ENCODE measurements around the gene PARVB. TPM values are rescaled to one million over a fixed set of nuclear protein-coding genes. Genes with fewer than 3 reads are reported as not detected.

Gene PARVB
- total RNA-seq, 1 donor from 2014 or later: 12.7 TPM

DNA sequence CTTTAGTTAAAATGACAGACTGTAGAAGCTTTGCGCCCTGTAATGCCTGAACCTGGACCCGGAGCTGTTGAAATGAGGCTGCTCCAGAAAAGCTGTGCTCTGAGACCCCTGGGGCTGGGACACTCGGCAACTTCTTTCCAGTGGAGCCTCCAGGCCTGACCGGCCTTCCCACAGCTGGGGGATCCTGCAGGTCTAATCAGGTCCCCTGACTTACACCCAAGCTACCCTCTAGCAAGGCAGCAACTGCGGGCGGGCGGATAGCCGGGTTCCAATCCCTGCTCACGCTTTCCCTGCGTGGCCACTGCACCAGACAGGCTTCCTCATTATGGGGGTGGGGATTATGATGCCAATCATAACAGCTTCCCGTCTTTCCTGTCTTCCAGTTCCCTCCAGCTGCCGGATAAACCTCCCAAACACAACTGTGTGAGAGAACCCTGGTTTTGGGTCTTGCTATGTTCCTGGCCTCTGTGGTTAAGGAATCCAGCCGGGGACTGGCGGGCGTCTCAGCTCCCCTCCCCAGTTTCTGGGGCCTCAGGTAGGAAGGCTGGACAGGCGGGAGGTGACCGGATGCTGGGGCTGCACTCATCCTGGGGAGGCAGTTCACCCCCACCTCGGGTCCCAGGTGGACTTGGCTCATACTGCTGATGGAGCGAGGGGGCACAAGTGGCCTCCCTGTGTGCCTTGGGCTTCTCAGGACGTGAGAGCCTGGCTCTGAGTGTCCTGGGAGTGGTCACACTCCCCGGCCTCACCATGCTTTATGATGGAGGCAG, 195.2 kb downstream of the PARVB start:
- no peaks in the 10 kb centered on the region for H3K36me3 Mint-ChIP-seq
- Histone ChIP-seq H3K4me1 (no peaks in the 10 kb centered on the region), H3K27me3 (no peaks in the 10 kb centered on the region), H3K4me3 (no peak overlapping the region), H3K9me3 (ENCODE audit: low read depth) (no peaks in the 10 kb centered on the region), H3K27ac (no peak overlapping the region), H3F3A (ENCODE audit: low read depth) (no peaks in the 10 kb centered on the region), H2AFZ (replicated peaks) (no peak overlapping the region), H3K4me2 (no peak overlapping the region), H3K36me3 (no peaks in the 10 kb centered on the region), H4K20me1 (ENCODE audit: low read depth) (no peaks in the 10 kb centered on the region), H3K9ac (no peak overlapping the region), H3K79me2 (ENCODE audit: low read depth) (no peaks in the 10 kb centered on the region)
- no peak overlapping the region for H3K4me3 Mint-ChIP-seq
- no peak overlapping the region for H3K27ac Mint-ChIP-seq
- peaks cover 5% of the 10 kb centered on the region for H3K4me1 Mint-ChIP-seq
- H3K9me3 Mint-ChIP-seq: peaks cover 6% of the 10 kb centered on the region
- peaks cover 4% of the 10 kb centered on the region for H3K27me3 Mint-ChIP-seq (ENCODE audit: insufficient read depth, low read depth)
- TF ChIP-seq, protein P1, sequence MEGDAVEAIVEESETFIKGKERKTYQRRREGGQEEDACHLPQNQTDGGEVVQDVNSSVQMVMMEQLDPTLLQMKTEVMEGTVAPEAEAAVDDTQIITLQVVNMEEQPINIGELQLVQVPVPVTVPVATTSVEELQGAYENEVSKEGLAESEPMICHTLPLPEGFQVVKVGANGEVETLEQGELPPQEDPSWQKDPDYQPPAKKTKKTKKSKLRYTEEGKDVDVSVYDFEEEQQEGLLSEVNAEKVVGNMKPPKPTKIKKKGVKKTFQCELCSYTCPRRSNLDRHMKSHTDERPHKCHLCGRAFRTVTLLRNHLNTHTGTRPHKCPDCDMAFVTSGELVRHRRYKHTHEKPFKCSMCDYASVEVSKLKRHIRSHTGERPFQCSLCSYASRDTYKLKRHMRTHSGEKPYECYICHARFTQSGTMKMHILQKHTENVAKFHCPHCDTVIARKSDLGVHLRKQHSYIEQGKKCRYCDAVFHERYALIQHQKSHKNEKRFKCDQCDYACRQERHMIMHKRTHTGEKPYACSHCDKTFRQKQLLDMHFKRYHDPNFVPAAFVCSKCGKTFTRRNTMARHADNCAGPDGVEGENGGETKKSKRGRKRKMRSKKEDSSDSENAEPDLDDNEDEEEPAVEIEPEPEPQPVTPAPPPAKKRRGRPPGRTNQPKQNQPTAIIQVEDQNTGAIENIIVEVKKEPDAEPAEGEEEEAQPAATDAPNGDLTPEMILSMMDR (IDR thresholded peaks at IDR 0.05): no peak
- TF ChIP-seq EZH2 (IDR thresholded peaks at IDR 0.05) (no peak), EZH2phosphoT487 (IDR thresholded peaks at IDR 0.05) (no peak)
- DNase-seq (ENCODE audit: low spot score): no peak

DNA sequence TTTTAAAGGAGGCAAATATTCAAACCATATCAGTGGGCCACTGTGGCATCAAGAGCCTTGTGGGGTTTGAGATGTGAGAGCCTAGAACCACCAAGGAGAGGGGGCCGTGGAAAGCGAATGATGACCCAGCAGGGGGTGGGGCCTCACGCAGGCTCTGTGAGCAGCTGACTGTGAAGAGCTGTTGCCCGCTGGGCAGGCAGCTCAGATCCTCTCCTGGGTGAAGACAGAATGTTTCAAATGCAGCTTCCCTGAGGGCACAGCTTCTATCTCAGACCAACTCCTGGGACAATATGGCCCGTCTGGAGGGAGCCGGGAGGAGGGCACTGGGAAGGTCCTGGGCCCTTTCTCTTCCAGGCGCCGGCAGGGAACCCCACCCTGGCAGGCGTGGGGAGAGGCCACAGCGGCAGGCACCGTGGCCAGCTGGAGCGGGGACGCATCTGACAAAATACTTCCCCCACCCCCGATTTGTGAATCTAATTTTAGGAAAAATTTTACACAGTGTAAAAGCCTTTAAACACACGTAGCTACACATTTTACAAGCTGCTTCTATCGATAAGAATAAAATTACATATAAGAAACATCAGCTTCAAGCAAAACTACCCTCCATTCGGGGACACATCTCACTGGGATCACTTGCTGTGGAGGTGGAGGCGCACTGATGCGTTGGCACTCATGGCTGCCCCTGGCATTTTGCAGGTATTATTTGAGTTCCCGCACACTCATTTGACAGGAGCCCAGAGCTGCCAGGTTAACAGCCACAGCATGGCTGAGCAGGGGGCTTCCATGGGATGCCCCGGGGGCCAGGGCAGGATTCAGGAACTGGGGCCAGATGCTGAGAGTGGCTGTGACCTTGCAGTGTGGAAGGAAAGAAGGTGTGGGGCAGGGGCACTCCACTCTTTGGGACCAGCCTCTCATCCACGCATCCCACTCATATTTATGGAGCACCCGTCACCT, 196.9 kb downstream of the PARVB start:
- Histone ChIP-seq H3F3A (ENCODE audit: low read depth) (no peaks in the 10 kb centered on the region), H3K4me1 (no peaks in the 10 kb centered on the region), H4K20me1 (ENCODE audit: low read depth) (no peaks in the 10 kb centered on the region), H3K27me3 (no peaks in the 10 kb centered on the region), H3K9me3 (ENCODE audit: low read depth) (no peaks in the 10 kb centered on the region), H2AFZ (replicated peaks) (no peak overlapping the region), H3K4me2 (no peak overlapping the region), H3K27ac (no peak overlapping the region), H3K4me3 (no peak overlapping the region), H3K36me3 (no peaks in the 10 kb centered on the region), H3K79me2 (ENCODE audit: low read depth) (no peaks in the 10 kb centered on the region), H3K9ac (no peak overlapping the region)
- H3K9me3 Mint-ChIP-seq: peaks cover 6% of the 10 kb centered on the region
- TF ChIP-seq EZH2phosphoT487 (IDR thresholded peaks at IDR 0.05): no peak
- TF ChIP-seq, protein P1 (IDR thresholded peaks at IDR 0.05): no peak
- no peak for TF ChIP-seq EZH2 (IDR thresholded peaks at IDR 0.05)
- H3K27me3 Mint-ChIP-seq (ENCODE audit: insufficient read depth, low read depth): peaks cover 4% of the 10 kb centered on the region
- H3K27ac Mint-ChIP-seq: no peak overlapping the region
- DNase-seq (ENCODE audit: low spot score): no peak
- H3K36me3 Mint-ChIP-seq: no peaks in the 10 kb centered on the region
- H3K4me3 Mint-ChIP-seq: no peak overlapping the region
- H3K4me1 Mint-ChIP-seq: peaks cover 5% of the 10 kb centered on the region

DNA sequence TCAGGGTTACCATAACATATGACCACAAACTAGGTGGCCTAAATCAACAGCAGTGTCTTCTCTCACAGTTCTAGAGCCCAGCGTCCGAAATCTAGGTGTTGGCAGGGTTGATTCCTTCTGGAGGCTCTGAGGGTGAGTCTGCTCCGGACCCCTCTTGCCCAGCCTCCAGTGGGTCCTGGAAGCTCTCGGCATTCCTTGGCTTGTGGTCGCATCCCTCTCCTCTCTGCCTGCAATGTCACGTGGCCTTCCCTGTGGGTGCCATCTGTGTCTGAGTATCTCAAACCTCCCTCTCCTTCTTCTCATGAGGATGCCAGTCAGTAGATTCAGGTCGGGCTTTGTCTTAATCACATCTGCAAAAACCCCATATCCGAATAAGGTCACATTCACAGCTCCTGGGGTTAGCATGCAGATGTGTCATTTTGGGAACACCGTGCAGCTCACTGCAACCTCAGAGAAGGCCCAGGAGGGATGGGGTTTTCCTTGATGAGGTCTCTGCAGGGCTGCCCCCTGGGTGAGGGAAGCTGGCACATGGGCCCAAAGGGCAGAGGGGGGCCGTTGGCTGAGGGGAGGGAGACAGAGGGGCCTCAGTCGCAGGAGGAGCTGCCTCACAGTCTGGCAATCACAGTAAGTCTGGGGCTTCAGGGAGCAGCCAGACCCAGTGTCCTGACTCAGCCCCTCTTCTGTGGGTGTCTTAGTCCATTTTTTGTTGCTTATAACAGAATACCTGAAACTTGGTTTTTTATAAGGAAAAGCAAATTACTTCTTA, 197.8 kb downstream of the PARVB start:
- no peak overlapping the region for H3K9ac ChIP-seq
- no peaks in the 10 kb centered on the region for H3K9me3 ChIP-seq (ENCODE audit: low read depth)
- peaks cover 4% of the 10 kb centered on the region for H3K27me3 Mint-ChIP-seq (ENCODE audit: insufficient read depth, low read depth)
- H3F3A ChIP-seq (ENCODE audit: low read depth): no peaks in the 10 kb centered on the region
- TF ChIP-seq EZH2phosphoT487 (IDR thresholded peaks at IDR 0.05): no peak
- TF ChIP-seq EZH2 (IDR thresholded peaks at IDR 0.05): no peak
- TF ChIP-seq, protein P1 (IDR thresholded peaks at IDR 0.05): no peak
- no peak overlapping the region for H2AFZ ChIP-seq (replicated peaks)
- no peak overlapping the region for H3K4me3 Mint-ChIP-seq
- H3K4me1 Mint-ChIP-seq: peaks cover 5% of the 10 kb centered on the region
- no peak overlapping the region for H3K4me3 ChIP-seq
- no peak overlapping the region for H3K27ac ChIP-seq
- no peaks in the 10 kb centered on the region for H4K20me1 ChIP-seq (ENCODE audit: low read depth)
- no peaks in the 10 kb centered on the region for H3K36me3 ChIP-seq
- peaks cover 6% of the 10 kb centered on the region for H3K9me3 Mint-ChIP-seq
- H3K27me3 ChIP-seq: no peaks in the 10 kb centered on the region
- DNase-seq (ENCODE audit: low spot score): no peak
- H3K27ac Mint-ChIP-seq: no peak overlapping the region
- no peaks in the 10 kb centered on the region for H3K36me3 Mint-ChIP-seq
- no peaks in the 10 kb centered on the region for H3K4me1 ChIP-seq
- H3K79me2 ChIP-seq (ENCODE audit: low read depth): no peaks in the 10 kb centered on the region
- H3K4me2 ChIP-seq: no peak overlapping the region

Other genes starting within 250 kb of the PARVB start
- 2.2 and 4.9 TPM in 2 replicates for gene EFCAB6, start 212.0 kb upstream of the PARVB start, total RNA-seq (ENCODE audit: low replicate concordance)
- 14.2 and 15.7 TPM in 2 replicates for gene SULT4A1, start 161.8 kb upstream of the PARVB start, total RNA-seq (ENCODE audit: low replicate concordance)
- 0.11 and 0.22 TPM in 2 replicates for gene PNPLA5, start 132.3 kb upstream of the PARVB start, total RNA-seq (ENCODE audit: low replicate concordance)
- 4.8 and 9.0 TPM in 2 replicates for gene PNPLA3, start 100.5 kb upstream of the PARVB start, total RNA-seq (ENCODE audit: low replicate concordance)
- gene SAMM50, start 68.9 kb upstream of the PARVB start, total RNA-seq (ENCODE audit: low replicate concordance): 45.5 and 48.5 TPM in 2 replicates
- gene PARVG, start 156.6 kb downstream of the PARVB start, total RNA-seq (ENCODE audit: low replicate concordance): 0.15 TPM in 1 of 2 replicates, not detected in the other

Measured in neural progenitor cell (in vitro differentiated cells).